PC-9 (cell line): ENCODE results near the gene PTCD3. TPM values are rescaled to one million over a fixed set of nuclear protein-coding genes. Genes with fewer than 3 reads are reported as not detected.

Experiments used
- BruUV-seq: library from RNA; stranded (reverse); fragments of 400-500 nt; replicated peaks from 2 replicates; lab custom pipeline; 2021; lab: Mats Ljungman, UMichigan
- CTCF ChIA-PET: fragments of 300-600 bp; sonication (Branson Sonifier 250); formaldehyde crosslinking; loops from one replicate; lab custom pipeline; 2022; ENCODE audit warnings: antibody characterized with exemption; lab: Charles Lee
- POLR2A ChIA-PET: fragments of 300-600 bp; sonication (Branson Sonifier 250); formaldehyde crosslinking; loops from one replicate; lab custom pipeline; 2022; ENCODE audit warnings: antibody characterized with exemption; ENCODE audit not compliant: unreplicated experiment; lab: Charles Lee
- DNase-seq, 2 experiments: peaks; one replicate each; pipeline versions ENCODE4 v3.0.0 to v3.0.0-alpha.2; 2015 to 2022; ENCODE audit warnings: mixed read lengths in 1 of 2
- H2AFZ ChIP-seq: fragments of 200-600 bp; sonication (generic); 2 replicates; pipeline ENCODE4 v1.8.1; 2017; ENCODE audit warnings: antibody characterized with exemption
- H3F3A ChIP-seq: fragments of 200-600 bp; sonication (generic); 2 replicates; pipeline ENCODE4 v1.8.1; 2017; ENCODE audit warnings: antibody characterized with exemption, mild to moderate bottlenecking, low read depth; ENCODE audit not compliant: insufficient read depth
- H3K27ac ChIP-seq: fragments of 200-600 bp; sonication (generic); 2 replicates; pipeline ENCODE4 v1.6.1; 2016; ENCODE audit warnings: mixed run types
- H3K27me3 ChIP-seq: fragments of 200-600 bp; sonication (generic); 2 replicates; pipeline ENCODE4 v1.6.1; 2016; ENCODE audit warnings: low read depth, mixed run types; ENCODE audit not compliant: insufficient read depth
- H3K36me3 ChIP-seq: fragments of 200-600 bp; sonication (generic); 2 replicates; pipeline ENCODE4 v1.6.1; 2016; ENCODE audit warnings: low read depth, mixed run types
- H3K4me1 ChIP-seq: fragments of 200-600 bp; sonication (generic); replicated peaks from 2 replicates; pipeline ENCODE4 v1.6.1; 2016; ENCODE audit warnings: mixed run types; ENCODE audit not compliant: insufficient read depth
- H3K4me2 ChIP-seq: fragments of 200-600 bp; sonication (generic); 2 replicates; pipeline ENCODE4 v1.6.1; 2017; ENCODE audit warnings: mixed run types
- H3K4me3 ChIP-seq: fragments of 200-600 bp; sonication (generic); 2 replicates; pipeline ENCODE4 v1.6.1; 2016; ENCODE audit warnings: mixed run types
- H3K79me2 ChIP-seq: fragments of 200-600 bp; sonication (generic); 2 replicates; pipeline ENCODE4 v1.6.1; 2017; ENCODE audit warnings: low read depth, mixed run types
- H3K9me2 ChIP-seq: fragments of 200-600 bp; sonication (generic); 2 replicates; pipeline ENCODE4 v1.8.1; 2017; ENCODE audit warnings: mild to moderate bottlenecking; ENCODE audit not compliant: insufficient read depth
- H3K9me3 ChIP-seq: fragments of 200-600 bp; sonication (generic); 2 replicates; pipeline ENCODE4 v1.8.1; 2016; ENCODE audit warnings: low read depth; ENCODE audit not compliant: insufficient read depth
- H4K20me1 ChIP-seq: fragments of 200-600 bp; sonication (generic); 2 replicates; pipeline ENCODE4 v1.8.1; 2017; ENCODE audit not compliant: insufficient read depth
- CTCF ChIP-seq: fragments of 200-600 bp; sonication (generic); conservative IDR thresholded peaks from 2 replicates; pipeline ENCODE4 v1.6.1; 2017; ENCODE audit warnings: mixed run types, antibody characterized with exemption, mild to moderate bottlenecking, moderate library complexity
- EZH2 ChIP-seq: fragments of 200-600 bp; sonication (generic); IDR thresholded peaks from 2 replicates; pipeline ENCODE4 v1.8.0; 2017; ENCODE audit warnings: antibody characterized with exemption, low read depth
- intact Hi-C: fragments of 100-400 bp; cut with micrococcal nuclease; formaldehyde crosslinking; loops from one replicate; pipeline ENCODE4 v1.10.0; 2022; ENCODE audit not compliant: unreplicated experiment
- total RNA-seq: library from RNA; stranded (reverse); gene quantifications from 2 replicates; pipeline ENCODE4 v1.2.3, GENCODE V29; 2021

Gene PTCD3
- total RNA-seq, 1 experiment from 2014 or later, result 82.7 TPM

GRCh38 chr2:86105252-86105968, 625 bp upstream of the PTCD3 start, which contains the start of gene POLR1A:
POLR1A (minus strand) TSS chr2:86105886; CDS start chr2:86105776, 110 bp downstream.
- H4K20me1 ChIP-seq, result peaks cover 36% of the 10 kb centered on the region; the same call in 1 of the 2 replicates
- H3K9me2 ChIP-seq, result no peaks in the 10 kb centered on the region
- peaks cover 3% of the 10 kb centered on the region; the same call in 1 of the 2 replicates for H3F3A ChIP-seq
- no peaks in the 10 kb centered on the region for H3K27me3 ChIP-seq
- peaks cover 13% of the 10 kb centered on the region for H3K36me3 ChIP-seq
- TF ChIP-seq CTCF (no peak), EZH2 (no peak)
- CTCF ChIA-PET, result interaction anchor here (1.7 kb wide), 1 partner anchor 278 kb away, joined by 5 read pairs; no protein-coding TSS in a partner anchor
- intact Hi-C loops, result no loop called here
- POLR2A ChIA-PET, result interaction anchor here (0.5 to 0.6 kb wide), 5 partner anchors 12 to 567 kb away, joined by 3 to 6 read pairs (median 4); partner anchors contain the start of gene KDM3A
- BruUV-seq, result no TSS peak
- H3K79me2 ChIP-seq, result peaks cover 75% of the 10 kb centered on the region
- H3K27ac ChIP-seq, result peak within 1 kb of the TSS; percentile 58
- no peaks in the 10 kb centered on the region for H3K9me3 ChIP-seq
- peak; percentile 79 to 84 for DNase-seq
- H3K4me3 ChIP-seq, result peak within 1 kb of the TSS; percentile 94
- peak within 1 kb of the TSS; percentile 96 for H2AFZ ChIP-seq
- H3K4me2 ChIP-seq, result peak within 1 kb of the TSS; percentile 92
- H3K4me1 ChIP-seq, result peaks cover 27% of the 10 kb centered on the region

- BruUV-seq, result TSS peak; percentile 54
- POLR2A ChIA-PET, result no interaction called here
Observed at GRCh38 chr2:86107031-86107430, 996 bp downstream of the PTCD3 start.

GRCh38 chr2:86118130-86118529, 12.1 kb downstream of the PTCD3 start:
- POLR2A ChIA-PET, result no interaction called here
- peaks cover 63% of the 10 kb centered on the region for H3K36me3 ChIP-seq

More at GRCh38 chr2:86107031-86107430, 996 bp downstream of the PTCD3 start:
- Histone ChIP-seq H3K27ac (0 out of 2 replicates have a peak overlapping the region, but pooled peaks have one; percentile 58), H4K20me1 (peaks cover 28% of the 10 kb centered on the region; the same call in 1 of the 2 replicates), H3K36me3 (peaks cover 10% of the 10 kb centered on the region), H3K4me1 (peaks cover 27% of the 10 kb centered on the region), H3K4me3 (peak overlapping the region; percentile 94), H3K9me2 (no peaks in the 10 kb centered on the region), H3K9me3 (no peaks in the 10 kb centered on the region), H3K27me3 (no peaks in the 10 kb centered on the region), H3K79me2 (peaks cover 64% of the 10 kb centered on the region), H3F3A (peaks cover 7% of the 10 kb centered on the region; the same call in 1 of the 2 replicates), H3K4me2 (peak overlapping the region; percentile 92), H2AFZ (no peak overlapping the region)
- DNase-seq, result no peak
- TF ChIP-seq CTCF (no peak), EZH2 (no peak)
- CTCF ChIA-PET, result no interaction called here
- intact Hi-C loops, result no loop called here

More at GRCh38 chr2:86118130-86118529, 12.1 kb downstream of the PTCD3 start:
- intact Hi-C loops, result no loop called here
- Histone ChIP-seq H4K20me1 (peaks cover 31% of the 10 kb centered on the region; the same call in 1 of the 2 replicates), H3F3A (no peaks in the 10 kb centered on the region), H3K4me2 (no peak overlapping the region), H3K9me2 (no peaks in the 10 kb centered on the region), H2AFZ (no peak overlapping the region), H3K27me3 (no peaks in the 10 kb centered on the region), H3K27ac (no peak overlapping the region), H3K79me2 (peaks cover 5% of the 10 kb centered on the region; the same call in 1 of the 2 replicates), H3K4me1 (no peaks in the 10 kb centered on the region), H3K9me3 (no peaks in the 10 kb centered on the region), H3K4me3 (no peak overlapping the region)
- CTCF ChIA-PET, result no interaction called here
- BruUV-seq, result no TSS peak
- TF ChIP-seq CTCF (no peak), EZH2 (no peak)
- DNase-seq, result no peak
